ENCODE results near the gene MCC.

- TF ChIP-seq ZFX (IDR thresholded peaks at IDR 0.05) (no peak), CTCF (conservative IDR thresholded peaks at IDR 0.05) (no peak)
Measured at GRCh38 chr5:113182658-113183344, 305.5 kb downstream of the MCC start.
